H1 (cell line): ENCODE measurements around the gene EXOC1. TPM values are rescaled to one million over a fixed set of nuclear protein-coding genes. Genes with fewer than 3 reads are reported as not detected.

ENCODE experiments used
- CTCF ChIA-PET: fragments of 300-600 bp; sonication (Branson Sonifier 250); formaldehyde crosslinking; loops from one replicate; lab custom pipeline; 2021; ENCODE audit not compliant: partially characterized antibody; lab: Charles Lee
- POLR2A ChIA-PET: fragments of 300-600 bp; sonication (Branson Sonifier 250); formaldehyde crosslinking; loops from one replicate; lab custom pipeline; 2021; ENCODE audit warnings: inconsistent platforms; ENCODE audit not compliant: partially characterized antibody; lab: Charles Lee
- DNase-seq, 2 experiments: peaks; one replicate each; pipeline versions ENCODE4 v3.0.0 to v3.0.0-alpha.2; 2010 to 2022; ENCODE audit warnings: low spot score in 2 of 2, low read depth in 1 of 2, mixed read lengths in 1 of 2
- FAIRE-seq: peaks from 2 replicates; lab custom pipeline; 2011; peaks lifted over from hg19 to GRCh38; lab: Jason Lieb, UNC
- H2AFZ ChIP-seq: 2 replicates; pipeline ENCODE4 v1.8.1; 2012; ENCODE audit warnings: low read length, inconsistent platforms
- H2AK5ac ChIP-seq: 2 replicates; pipeline ENCODE4 v1.6.1; 2013; ENCODE audit warnings: low read depth, low read length
- H2BK120ac ChIP-seq: replicated peaks from 2 replicates; pipeline ENCODE3; 2013; ENCODE audit warnings: low read depth, low read length, inconsistent platforms
- H2BK12ac ChIP-seq: 2 replicates; pipeline ENCODE4 v1.6.1; 2013; ENCODE audit warnings: low read depth, low read length
- H2BK15ac ChIP-seq: 2 replicates; pipeline ENCODE4 v1.6.1; 2013; ENCODE audit warnings: low read length
- H2BK20ac ChIP-seq: 2 replicates; pipeline ENCODE4 v1.6.1; 2013; ENCODE audit warnings: low read length
- H2BK5ac ChIP-seq: 2 replicates; pipeline ENCODE4 v1.6.1; 2013; ENCODE audit warnings: low read depth, low read length
- H3K14ac ChIP-seq: 2 replicates; pipeline ENCODE4 v1.6.1; 2013; ENCODE audit warnings: inconsistent platforms; ENCODE audit not compliant: insufficient read length
- H3K18ac ChIP-seq: 2 replicates; pipeline ENCODE4 v1.6.1; 2013; ENCODE audit warnings: low read length; ENCODE audit errors: extremely low read depth
- H3K23ac ChIP-seq: 2 replicates; pipeline ENCODE4 v1.6.1; 2013; ENCODE audit warnings: inconsistent platforms; ENCODE audit not compliant: insufficient read length
- H3K23me2 ChIP-seq: 2 replicates; pipeline ENCODE4 v1.6.1; 2013; ENCODE audit warnings: low read depth, low read length
- H3K27ac ChIP-seq: 2 replicates; pipeline ENCODE4 v1.6.1; 2011; ENCODE audit warnings: low read depth, low read length, inconsistent platforms
- H3K27me3 ChIP-seq, 4 experiments: replicated peaks in 1 of 4; 1 replicate in 1 of 4; 2 replicates in 3 of 4; pipeline versions ENCODE4 v1.6.1 to v1.8.1; 2011 to 2013; ENCODE audit warnings: low read length in 3 of 4, mild to moderate bottlenecking in 3 of 4, inconsistent platforms in 2 of 4, mixed read lengths in 2 of 4, moderate library complexity in 1 of 4; ENCODE audit not compliant: control insufficient read depth in 3 of 4, insufficient read depth in 3 of 4; ENCODE audit errors: extremely low read depth in 1 of 4
- H3K36me3 ChIP-seq, 4 experiments: 2 replicates each; pipeline versions ENCODE4 v1.6.1 to v1.8.1; 2011 to 2013; ENCODE audit warnings: mild to moderate bottlenecking in 4 of 4, low read length in 3 of 4, moderate library complexity in 2 of 4, control low read depth in 1 of 4, inconsistent platforms in 1 of 4; ENCODE audit not compliant: insufficient read depth in 4 of 4, control insufficient read depth in 2 of 4
- H3K4ac ChIP-seq: replicated peaks from 2 replicates; pipeline ENCODE3; 2013; ENCODE audit warnings: low read length, low read depth, mixed read lengths, inconsistent platforms; ENCODE audit not compliant: insufficient read length
- H3K4me1 ChIP-seq, 4 experiments: replicated peaks in 1 of 4; 1 replicate in 1 of 4; 2 replicates in 3 of 4; pipeline versions ENCODE4 v1.6.1 to v1.8.1; 2011 to 2013; ENCODE audit warnings: low read length in 3 of 4, inconsistent platforms in 2 of 4, mixed read lengths in 1 of 4; ENCODE audit not compliant: insufficient read depth in 4 of 4, control insufficient read depth in 3 of 4
- H3K4me2 ChIP-seq, 2 experiments: 2 replicates each; pipeline versions ENCODE4 v1.6.1 to v1.8.1; 2011 to 2013; ENCODE audit warnings: low read depth in 2 of 2, low read length in 2 of 2, control low read depth in 1 of 2, inconsistent platforms in 1 of 2, mild to moderate bottlenecking in 1 of 2; ENCODE audit not compliant: insufficient read depth in 1 of 2
- H3K4me3 ChIP-seq, 4 experiments: fragments of 200-600, 300-600 bp in 1 of 4; sonication (generic), shearing (Covaris generic), sonication (Bioruptor Twin) in 1 of 4; 2 replicates each; pipeline versions ENCODE4 v1.5.1 to v1.8.1; 2011 to 2016; ENCODE audit warnings: low read length in 4 of 4, low read depth in 3 of 4, control low read depth in 2 of 4, inconsistent platforms in 2 of 4, mild to moderate bottlenecking in 2 of 4, mixed read lengths in 1 of 4, moderate library complexity in 1 of 4; ENCODE audit not compliant: insufficient read depth in 2 of 4; ENCODE audit errors: extremely low read depth in 1 of 4
- H3K56ac ChIP-seq: replicated peaks from 2 replicates; pipeline ENCODE3; 2013; ENCODE audit warnings: low read depth, mild to moderate bottlenecking, mixed read lengths, low read length, inconsistent platforms; ENCODE audit not compliant: insufficient read length
- H3K79me1 ChIP-seq: 2 replicates; pipeline ENCODE4 v1.6.1; 2013; ENCODE audit warnings: low read depth, low read length, control low read depth
- H3K79me2 ChIP-seq, 2 experiments: 2 replicates each; pipeline versions ENCODE4 v1.6.1 to v1.8.1; 2012 to 2013; ENCODE audit warnings: low read length in 2 of 2, mild to moderate bottlenecking in 2 of 2, inconsistent platforms in 1 of 2; ENCODE audit not compliant: insufficient read depth in 2 of 2, control insufficient read depth in 1 of 2
- H3K9ac ChIP-seq, 4 experiments: replicated peaks in 1 of 4; 1 replicate in 1 of 4; 2 replicates in 3 of 4; pipeline versions ENCODE4 v1.6.1 to v1.8.1; 2011 to 2013; ENCODE audit warnings: low read depth in 3 of 4, low read length in 3 of 4, control low read depth in 2 of 4, mild to moderate bottlenecking in 2 of 4, moderate library complexity in 2 of 4, inconsistent platforms in 1 of 4; ENCODE audit errors: extremely low read depth in 1 of 4
- H3K9me3 ChIP-seq, 2 experiments: 2 replicates each; pipeline versions ENCODE4 v1.6.1 to v1.8.1; 2012 to 2013; ENCODE audit warnings: mild to moderate bottlenecking in 2 of 2, moderate library complexity in 2 of 2, control low read depth in 1 of 2, inconsistent platforms in 1 of 2, low read depth in 1 of 2, low read length in 1 of 2, mixed read lengths in 1 of 2; ENCODE audit not compliant: insufficient read depth in 2 of 2
- H4K20me1 ChIP-seq, 2 experiments: replicated peaks in 1 of 2; 2 replicates each; pipeline versions ENCODE3 to v1.8.1; 2011 to 2013; ENCODE audit warnings: inconsistent platforms in 2 of 2, low read length in 2 of 2, mild to moderate bottlenecking in 1 of 2; ENCODE audit not compliant: insufficient read depth in 2 of 2, control insufficient read depth in 1 of 2
- H4K5ac ChIP-seq: 2 replicates; pipeline ENCODE4 v1.6.1; 2013; ENCODE audit warnings: low read length, low read depth, mixed read lengths, inconsistent platforms; ENCODE audit not compliant: insufficient read length
- H4K8ac ChIP-seq: 2 replicates; pipeline ENCODE4 v1.8.0; 2013; ENCODE audit warnings: mild to moderate bottlenecking, moderate library complexity, low read length, inconsistent platforms; ENCODE audit not compliant: insufficient read depth; ENCODE audit errors: extremely low read depth
- H4K91ac ChIP-seq: replicated peaks from 2 replicates; pipeline ENCODE3; 2013; ENCODE audit warnings: low read length, mixed read lengths, inconsistent platforms; ENCODE audit not compliant: insufficient read length
- BACH1 ChIP-seq: IDR thresholded peaks from 2 replicates; pipeline ENCODE4 v1.6.1; 2012; ENCODE audit warnings: low read length, improper control_type of control experiment
- CHD1 ChIP-seq: IDR thresholded peaks from 2 replicates; pipeline ENCODE4 v1.6.1; 2012; ENCODE audit warnings: low read depth, low read length, improper control_type of control experiment
- EGR1 ChIP-seq: IDR thresholded peaks from 2 replicates; pipeline ENCODE4 v1.6.1; 2011; ENCODE audit warnings: low read depth, low read length, borderline replicate concordance
- EP300 ChIP-seq, 2 experiments: IDR thresholded peaks; 1 replicate in 1 of 2; 2 replicates in 1 of 2; pipeline ENCODE4 v1.6.1; 2011 to 2012; ENCODE audit warnings: low read depth in 2 of 2, low read length in 2 of 2, mild to moderate bottlenecking in 2 of 2, borderline replicate concordance in 1 of 2, inconsistent platforms in 1 of 2, moderate library complexity in 1 of 2
- PHF8 ChIP-seq: fragments of 200-600 bp; sonication (generic); conservative IDR thresholded peaks from 2 replicates; pipeline ENCODE4 v1.7.1; 2012; ENCODE audit warnings: low read depth, mild to moderate bottlenecking, inconsistent platforms, low read length, moderate library complexity
- SAP30 ChIP-seq: fragments of 300-600 bp; sonication (generic); IDR thresholded peaks from 2 replicates; pipeline ENCODE4 v1.7.1; 2012; ENCODE audit warnings: low read length, moderate library complexity, mild to moderate bottlenecking, inconsistent platforms; ENCODE audit not compliant: insufficient read depth, insufficient replicate concordance
- YY1 ChIP-seq: IDR thresholded peaks from 2 replicates; pipeline ENCODE4 v1.6.1; 2011; ENCODE audit warnings: low read depth, mild to moderate bottlenecking, low read length
- ZNF274 ChIP-seq: IDR thresholded peaks from 2 replicates; pipeline ENCODE4 v1.7.0; 2012; ENCODE audit warnings: low read length, borderline replicate concordance; ENCODE audit errors: extremely low read depth
- WGBS, 2 experiments: shearing (Covaris generic) in 1 of 2; methylation state at CpG; one replicate each; pipeline versions ENCODE4 v1.1.6 to v1.1.7; 2013 to 2015; ENCODE audit warnings: low lambda C conversion rate in 2 of 2, mixed read lengths in 2 of 2, inconsistent platforms in 1 of 2, low coverage in 1 of 2, missing lambda C conversion rate in 1 of 2; ENCODE audit not compliant: insufficient replicate concordance in 2 of 2, insufficient coverage in 1 of 2, insufficient read length in 1 of 2; ENCODE audit errors: extremely low coverage in 1 of 2, missing lambda C conversion rate in 1 of 2; 5-methylcytosine and 5-hydroxymethylcytosine counted together
- polyA plus RNA-seq, 7 experiments: library from polyadenylated mRNA; depleted of rRNA in 3 of 7; stranded (reverse) in 5 of 7; unstranded in 2 of 7; fragments of >200 nt in 5 of 7; fragments of 200-250 nt in 2 of 7; gene quantifications; 1 replicate in 5 of 7; 2 replicates in 1 of 7; 4 replicates in 1 of 7; pipeline versions ENCODE4 v1.2.1 to v1.2.3, GENCODE V29; 2011 to 2013; ENCODE audit warnings: missing spikeins in 2 of 7, mixed read lengths in 2 of 7
- total RNA-seq: library from RNA; stranded (reverse); fragmentation: NEBNext Ultra II Directional; extraction: Animal tissue kit (Norgen Biotek cat#: 25700); gene quantifications from 2 replicates; pipeline ENCODE4 v1.2.1, GENCODE V29; 2021

EXOC1 gene
- total and polyA plus RNA-seq, 2 of the 8 experiments (the other 6 are each of a cell fraction or from before 2014, with no cell fraction given), result 5.9 to 19.6 TPM

GRCh38 chr4:55834086-55834795 lies 19.2 kb upstream of the EXOC1 start:
- no peak overlapping the region for H3K27ac ChIP-seq
- POLR2A ChIA-PET, result no interaction called here
- no peaks in the 10 kb centered on the region for H3K27me3 ChIP-seq
- H3K79me1 ChIP-seq, result no peaks in the 10 kb centered on the region
- no peak overlapping the region for H3K4ac ChIP-seq
- H3K4me2 ChIP-seq, result no peak overlapping the region
- no peak overlapping the region for H3K23ac ChIP-seq
- H4K91ac ChIP-seq, result no peak overlapping the region
- no peak overlapping the region for H3K18ac ChIP-seq
- H2AFZ ChIP-seq, result peak overlapping the region; percentile 87; the same call in 1 of the 2 replicates
- FAIRE-seq, result no peak
- no peak overlapping the region for H3K9ac ChIP-seq
- H3K4me3 ChIP-seq, result no peak overlapping the region
- H3K23me2 ChIP-seq, result no peaks in the 10 kb centered on the region
- no peak overlapping the region for H2BK12ac ChIP-seq
- no peak overlapping the region for H4K8ac ChIP-seq
- no peaks in the 10 kb centered on the region for H3K4me1 ChIP-seq
- H3K56ac ChIP-seq, result no peak overlapping the region
- H2BK20ac ChIP-seq, result no peak overlapping the region
- peaks cover 0 to 4% of the 10 kb centered on the region in 2 experiments; a peak in 2 of 4 replicates for H3K9me3 ChIP-seq
- no peaks in the 10 kb centered on the region for H3K79me2 ChIP-seq
- no peaks in the 10 kb centered on the region; a peak in 1 of 8 replicates for H3K36me3 ChIP-seq
- no peak overlapping the region for H4K5ac ChIP-seq
- H3K14ac ChIP-seq, result no peak overlapping the region
- no peaks in the 10 kb centered on the region for H4K20me1 ChIP-seq
- H2AK5ac ChIP-seq, result no peak overlapping the region
- no peak overlapping the region for H2BK120ac ChIP-seq
- no peak overlapping the region for H2BK5ac ChIP-seq
- CTCF ChIA-PET, result no interaction called here
- no peak for DNase-seq
- WGBS, 2 experiments, result 100% methylated on average over 3 of the region's 3 CpGs; no CpG with 5 or more reads in 1 of the 2 experiments
- no peak overlapping the region for H2BK15ac ChIP-seq
- TF ChIP-seq EP300 (IDR thresholded peaks at IDR 0.05; ENCODE audit: borderline replicate concordance in 1 of 2, low read depth in 2 of 2, low read length in 2 of 2) (no peak), EGR1 (no peak), PHF8 (no peak), YY1 (no peak), CHD1 (no peak), BACH1 (no peak), SAP30 (no peak), ZNF274 (no peak)
